ENCODE data around the gene RNASEL. TPM values are rescaled to one million over a fixed set of nuclear protein-coding genes. Genes with fewer than 3 reads are reported as not detected.

Gene RNASEL
- total and polyA plus RNA-seq, 2 experiments from 2014 or later = 0.37 to 0.94 TPM

DNA sequence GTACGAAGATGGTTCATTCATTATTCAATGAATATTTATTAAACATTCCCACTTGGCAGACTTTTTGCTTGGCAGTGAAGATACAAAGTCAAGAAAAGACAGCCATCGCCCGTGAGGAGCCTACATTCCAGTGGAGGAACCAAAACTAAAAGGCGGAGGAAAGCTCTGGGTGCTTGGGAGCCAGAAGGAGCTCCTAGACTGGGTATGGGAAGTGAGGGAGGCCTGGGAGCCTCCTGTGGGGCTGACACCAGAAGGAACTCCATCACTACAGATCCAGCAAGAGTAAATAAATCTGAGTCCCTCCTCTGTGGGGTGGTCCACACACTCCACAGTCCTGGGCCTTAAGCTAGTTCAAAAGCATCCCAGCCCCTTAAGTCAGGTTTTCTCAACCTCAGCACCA lies 14.9 kb downstream of the RNASEL start:
- H3K36me3 Mint-ChIP-seq (ENCODE audit: low read depth) = no peaks in the 10 kb centered on the region

DNA sequence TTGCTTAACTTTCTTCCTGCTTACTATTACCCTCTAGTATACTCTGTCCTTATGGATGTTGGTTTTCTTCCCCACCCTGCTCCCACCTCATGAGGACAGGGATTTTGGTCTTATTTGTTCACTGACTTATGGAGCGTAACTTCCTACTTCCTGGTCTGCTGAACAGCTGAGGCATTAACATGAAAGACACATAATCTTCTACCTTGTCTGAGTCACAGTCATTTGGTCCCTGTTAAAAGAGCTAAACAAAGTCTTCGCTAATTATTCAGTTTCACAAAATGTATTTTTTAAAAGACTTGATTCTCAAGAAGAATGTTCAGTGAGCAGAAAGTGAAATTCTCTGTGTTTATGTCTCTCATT lies 18.5 kb downstream of the RNASEL start:
- H3K9me2 ChIP-seq (ENCODE audit: insufficient read depth) = 0 out of 2 replicates have a peak, but pooled peaks cover 3% of the 10 kb centered on the region
- H3K36me3 Mint-ChIP-seq (ENCODE audit: low read depth) = no peaks in the 10 kb centered on the region

More for the DNA sequence above, 14.9 kb downstream of the RNASEL start:
- Histone ChIP-seq H3K9me2 (ENCODE audit: insufficient read depth) (0 out of 2 replicates have a peak, but pooled peaks cover 3% of the 10 kb centered on the region), H4K20me1 (replicated peaks; ENCODE audit: insufficient read depth) (no peaks in the 10 kb centered on the region), H3F3A (replicated peaks; ENCODE audit: low read depth) (no peaks in the 10 kb centered on the region), H3K36me3 (ENCODE audit: insufficient read depth) (no peaks in the 10 kb centered on the region), H3K4me2 (no peak overlapping the region), H2AFZ (no peak overlapping the region), H3K4me1 (ENCODE audit: insufficient read depth) (no peaks in the 10 kb centered on the region), H3K79me2 (replicated peaks; ENCODE audit: insufficient read depth) (no peaks in the 10 kb centered on the region), H3K27ac (ENCODE audit: low read depth) (no peak overlapping the region), H3K4me3 (no peak overlapping the region), H3K27me3 (ENCODE audit: insufficient read depth) (no peaks in the 10 kb centered on the region)
- TF ChIP-seq EZH2 (IDR thresholded peaks at IDR 0.05; ENCODE audit: low read depth, unreplicated experiment) = no peak
- H3K27me3 Mint-ChIP-seq (ENCODE audit: insufficient read depth, low read depth, poor library complexity) = no peaks in the 10 kb centered on the region
- ATAC-seq = no peak
- H3K9me3 Mint-ChIP-seq = no peaks in the 10 kb centered on the region; the same call in 2 of the 3 replicates
- no peak overlapping the region for H3K4me3 Mint-ChIP-seq
- no peak overlapping the region for H3K27ac Mint-ChIP-seq
- H3K4me1 Mint-ChIP-seq = no peaks in the 10 kb centered on the region
- DNase-seq (ENCODE audit: low spot score) = no peak

DNA sequence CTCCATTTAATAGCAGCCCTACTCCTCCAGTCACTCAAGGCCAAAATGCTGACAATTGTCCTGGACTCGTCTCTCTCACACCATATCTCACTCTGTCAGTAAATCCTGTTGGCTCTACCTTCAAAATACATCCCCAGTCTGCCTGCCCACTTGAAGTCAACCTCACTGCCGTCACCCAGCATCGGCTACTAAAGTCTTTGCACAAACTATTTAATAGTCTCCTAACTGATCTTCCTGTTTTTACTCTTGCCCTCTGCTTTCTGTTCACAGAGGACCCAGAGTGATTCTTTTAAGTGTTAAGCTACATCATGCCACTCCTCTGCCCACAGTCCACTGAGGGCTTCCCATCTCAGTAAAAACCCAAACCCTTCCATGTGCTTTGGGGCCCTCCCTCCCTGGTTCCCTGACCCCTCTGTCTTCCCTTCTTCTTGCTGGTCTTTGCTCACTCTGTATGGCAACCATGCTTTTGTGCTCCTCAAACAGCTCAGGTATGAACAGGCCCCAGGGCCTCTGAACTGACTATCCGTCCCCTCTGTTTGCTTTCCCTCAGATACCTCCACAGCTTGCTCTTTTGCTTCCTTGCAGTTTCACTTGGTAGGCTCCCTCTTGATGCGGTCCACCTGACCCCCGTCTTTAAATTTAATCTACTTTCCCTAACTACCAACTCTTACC lies 19.0 kb downstream of the RNASEL start:
- no peaks in the 10 kb centered on the region for H3K79me2 ChIP-seq (replicated peaks; ENCODE audit: insufficient read depth)
- TF ChIP-seq, protein P1, sequence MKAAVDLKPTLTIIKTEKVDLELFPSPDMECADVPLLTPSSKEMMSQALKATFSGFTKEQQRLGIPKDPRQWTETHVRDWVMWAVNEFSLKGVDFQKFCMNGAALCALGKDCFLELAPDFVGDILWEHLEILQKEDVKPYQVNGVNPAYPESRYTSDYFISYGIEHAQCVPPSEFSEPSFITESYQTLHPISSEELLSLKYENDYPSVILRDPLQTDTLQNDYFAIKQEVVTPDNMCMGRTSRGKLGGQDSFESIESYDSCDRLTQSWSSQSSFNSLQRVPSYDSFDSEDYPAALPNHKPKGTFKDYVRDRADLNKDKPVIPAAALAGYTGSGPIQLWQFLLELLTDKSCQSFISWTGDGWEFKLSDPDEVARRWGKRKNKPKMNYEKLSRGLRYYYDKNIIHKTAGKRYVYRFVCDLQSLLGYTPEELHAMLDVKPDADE (IDR thresholded peaks at IDR 0.05) = no peak

More for the DNA sequence above, 18.5 kb downstream of the RNASEL start:
- Mint-ChIP-seq H3K4me1 (no peaks in the 10 kb centered on the region; the same call in 2 of the 3 replicates), H3K9me3 (no peaks in the 10 kb centered on the region; the same call in 2 of the 3 replicates), H3K27ac (no peak overlapping the region), H3K4me3 (no peak overlapping the region), H3K27me3 (ENCODE audit: insufficient read depth, low read depth, poor library complexity) (no peaks in the 10 kb centered on the region)
- H3K27me3 ChIP-seq (ENCODE audit: insufficient read depth) = no peaks in the 10 kb centered on the region
- H3K4me2 ChIP-seq = no peak overlapping the region
- H3K36me3 ChIP-seq (ENCODE audit: insufficient read depth) = no peaks in the 10 kb centered on the region
- no peaks in the 10 kb centered on the region for H4K20me1 ChIP-seq (replicated peaks; ENCODE audit: insufficient read depth)
- H3K27ac ChIP-seq (ENCODE audit: low read depth) = no peak overlapping the region
- DNase-seq (ENCODE audit: low spot score) (no peak), ATAC-seq (no peak)
- H3K4me1 ChIP-seq (ENCODE audit: insufficient read depth) = no peaks in the 10 kb centered on the region
- H3K79me2 ChIP-seq (replicated peaks; ENCODE audit: insufficient read depth) = no peaks in the 10 kb centered on the region
- no peaks in the 10 kb centered on the region for H3F3A ChIP-seq (replicated peaks; ENCODE audit: low read depth)
- TF ChIP-seq, protein P2, sequence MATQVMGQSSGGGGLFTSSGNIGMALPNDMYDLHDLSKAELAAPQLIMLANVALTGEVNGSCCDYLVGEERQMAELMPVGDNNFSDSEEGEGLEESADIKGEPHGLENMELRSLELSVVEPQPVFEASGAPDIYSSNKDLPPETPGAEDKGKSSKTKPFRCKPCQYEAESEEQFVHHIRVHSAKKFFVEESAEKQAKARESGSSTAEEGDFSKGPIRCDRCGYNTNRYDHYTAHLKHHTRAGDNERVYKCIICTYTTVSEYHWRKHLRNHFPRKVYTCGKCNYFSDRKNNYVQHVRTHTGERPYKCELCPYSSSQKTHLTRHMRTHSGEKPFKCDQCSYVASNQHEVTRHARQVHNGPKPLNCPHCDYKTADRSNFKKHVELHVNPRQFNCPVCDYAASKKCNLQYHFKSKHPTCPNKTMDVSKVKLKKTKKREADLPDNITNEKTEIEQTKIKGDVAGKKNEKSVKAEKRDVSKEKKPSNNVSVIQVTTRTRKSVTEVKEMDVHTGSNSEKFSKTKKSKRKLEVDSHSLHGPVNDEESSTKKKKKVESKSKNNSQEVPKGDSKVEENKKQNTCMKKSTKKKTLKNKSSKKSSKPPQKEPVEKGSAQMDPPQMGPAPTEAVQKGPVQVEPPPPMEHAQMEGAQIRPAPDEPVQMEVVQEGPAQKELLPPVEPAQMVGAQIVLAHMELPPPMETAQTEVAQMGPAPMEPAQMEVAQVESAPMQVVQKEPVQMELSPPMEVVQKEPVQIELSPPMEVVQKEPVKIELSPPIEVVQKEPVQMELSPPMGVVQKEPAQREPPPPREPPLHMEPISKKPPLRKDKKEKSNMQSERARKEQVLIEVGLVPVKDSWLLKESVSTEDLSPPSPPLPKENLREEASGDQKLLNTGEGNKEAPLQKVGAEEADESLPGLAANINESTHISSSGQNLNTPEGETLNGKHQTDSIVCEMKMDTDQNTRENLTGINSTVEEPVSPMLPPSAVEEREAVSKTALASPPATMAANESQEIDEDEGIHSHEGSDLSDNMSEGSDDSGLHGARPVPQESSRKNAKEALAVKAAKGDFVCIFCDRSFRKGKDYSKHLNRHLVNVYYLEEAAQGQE (IDR thresholded peaks at IDR 0.05; ENCODE audit: unreplicated experiment) = no peak
- H2AFZ ChIP-seq = no peak overlapping the region; the same call in 1 of the 2 replicates
- no peak overlapping the region for H3K4me3 ChIP-seq

More for the DNA sequence above, 19.0 kb downstream of the RNASEL start:
- no peak for ATAC-seq
- no peaks in the 10 kb centered on the region for H3K27me3 ChIP-seq (ENCODE audit: insufficient read depth)
- no peak overlapping the region for H2AFZ ChIP-seq
- 0 out of 2 replicates have a peak, but pooled peaks cover 3% of the 10 kb centered on the region for H3K9me2 ChIP-seq (ENCODE audit: insufficient read depth)
- Mint-ChIP-seq H3K4me3 (no peak overlapping the region), H3K27me3 (ENCODE audit: insufficient read depth, low read depth, poor library complexity) (no peaks in the 10 kb centered on the region), H3K27ac (no peak overlapping the region), H3K9me3 (no peaks in the 10 kb centered on the region; the same call in 2 of the 3 replicates), H3K4me1 (no peaks in the 10 kb centered on the region; the same call in 2 of the 3 replicates), H3K36me3 (ENCODE audit: low read depth) (no peaks in the 10 kb centered on the region)
- no peak overlapping the region for H3K4me2 ChIP-seq
- no peaks in the 10 kb centered on the region for H3K36me3 ChIP-seq (ENCODE audit: insufficient read depth)
- H3K4me1 ChIP-seq (ENCODE audit: insufficient read depth) = no peaks in the 10 kb centered on the region
- H3K4me3 ChIP-seq = no peak overlapping the region
- no peak for DNase-seq (ENCODE audit: low spot score)
- H3F3A ChIP-seq (replicated peaks; ENCODE audit: low read depth) = no peaks in the 10 kb centered on the region
- no peaks in the 10 kb centered on the region for H4K20me1 ChIP-seq (replicated peaks; ENCODE audit: insufficient read depth)
- H3K27ac ChIP-seq (ENCODE audit: low read depth) = no peak overlapping the region

Measured in GM23338 (cell line).